Thyroid gland (tissue), 4 donors: ENCODE measurements around the gene PGBD5. TPM values are rescaled to one million over a fixed set of nuclear protein-coding genes. Genes with fewer than 3 reads are reported as not detected.

Experiments
- DNase-seq, 2 donors: peaks; one replicate each; pipeline ENCODE4 v3.0.0-alpha.2; 2019
- H3K27ac ChIP-seq, 3 donors: fragments of 200-600 bp; sonication (generic); 1 replicate in 2 of 3; 2 replicates in 1 of 3; pipeline ENCODE4 v1.5.1; 2016 to 2019; ENCODE audit warnings: mild to moderate bottlenecking in 1 of 3, moderate library complexity in 1 of 3
- H3K27me3 ChIP-seq: fragments of 200-600 bp; sonication (generic); one replicate; pipeline ENCODE4 v1.5.1; 2019
- H3K36me3 ChIP-seq, 2 donors: fragments of 200-600 bp; sonication (generic); one replicate each; pipeline ENCODE4 v1.5.1; 2016 to 2019
- H3K4me1 ChIP-seq, 2 donors: fragments of 200-600 bp; sonication (generic); one replicate each; pipeline ENCODE4 v1.5.1; 2017 to 2019
- H3K4me3 ChIP-seq, 3 donors: fragments of 200-600 bp; sonication (generic); replicated peaks in 1 of 3; 1 replicate in 2 of 3; 2 replicates in 1 of 3; pipeline ENCODE4 v1.5.1; 2016; ENCODE audit warnings: mild to moderate bottlenecking in 1 of 3
- H3K9me3 ChIP-seq: fragments of 200-600 bp; sonication (generic); one replicate; pipeline ENCODE4 v1.5.1; 2017
- CTCF ChIP-seq, 6 experiments: fragments of 200-600 bp in 3 of 6; fragments of 450-650 bp in 3 of 6; sonication (generic) in 3 of 6; IDR thresholded peaks; one replicate each; pipeline ENCODE4 v1.5.1; 2016 to 2019; ENCODE audit warnings: antibody characterized with exemption in 6 of 6, mild to moderate bottlenecking in 2 of 6, inconsistent platforms in 1 of 6, moderate library complexity in 1 of 6
- POLR2A ChIP-seq, 2 donors: fragments of 450-650 bp; IDR thresholded peaks; one replicate each; pipeline ENCODE4 v1.6.1; 2017; ENCODE audit warnings: antibody characterized with exemption in 2 of 2, mild to moderate bottlenecking in 2 of 2, moderate library complexity in 1 of 2
- WGBS, 2 donors: methylation state at CpG; one replicate each; pipeline ENCODE4 v1.1.5; 2017; 5-methylcytosine and 5-hydroxymethylcytosine counted together
- intact Hi-C: fragments of 100-400 bp; cut with DNase I; formaldehyde crosslinking; loops from one replicate; pipeline ENCODE4 v1.15.1; 2023
- total RNA-seq, 4 donors: library from RNA; depleted of rRNA; stranded (reverse); fragments of >200 nt; gene quantifications; one replicate each; pipeline ENCODE4 v1.2.3, GENCODE V29; 2016

PGBD5 gene
- total RNA-seq, 4 donors from 2014 or later: 2.7 to 14.9 (median 6.4) TPM

- Histone ChIP-seq H3K27ac (no peak overlapping the region), H3K4me1 (no peaks in the 10 kb centered on the region), H3K27me3 (no peaks in the 10 kb centered on the region), H3K4me3 (no peak overlapping the region), H3K9me3 (no peaks in the 10 kb centered on the region), H3K36me3 (no peaks in the 10 kb centered on the region)
- intact Hi-C loops: no loop called here
- no peak for DNase-seq
- 93% methylated on average over 9 of the region's 9 CpGs for WGBS, 2 donors
- TF ChIP-seq POLR2A (IDR thresholded peaks at IDR 0.05): no peak
- no peak for TF ChIP-seq CTCF (IDR thresholded peaks at IDR 0.05)
Measured at GRCh38 chr1:230323686-230324085, 102.4 kb downstream of the PGBD5 start.

GRCh38 chr1:230322967-230323547 is 103.1 kb downstream of the PGBD5 start:
- intact Hi-C loops: no loop called here
- 93 to 95% methylated on average over 23 of the region's 23 CpGs for WGBS, 2 donors

GRCh38 chr1:230322421-230322756 is 103.7 kb downstream of the PGBD5 start:
- intact Hi-C loops: no loop called here
- H3K9me3 ChIP-seq: no peaks in the 10 kb centered on the region
- 89 to 95% methylated on average over 15 of the region's 15 CpGs for WGBS, 2 donors
- H3K27ac ChIP-seq: no peak overlapping the region
- no peaks in the 10 kb centered on the region for H3K4me1 ChIP-seq
- no peak overlapping the region for H3K4me3 ChIP-seq
- H3K27me3 ChIP-seq: no peaks in the 10 kb centered on the region
- DNase-seq: no peak
- no peaks in the 10 kb centered on the region for H3K36me3 ChIP-seq
- TF ChIP-seq CTCF (IDR thresholded peaks at IDR 0.05): no peak
- no peak for TF ChIP-seq POLR2A (IDR thresholded peaks at IDR 0.05)

More at GRCh38 chr1:230322967-230323547, 103.1 kb downstream of the PGBD5 start:
- no peak for DNase-seq
- H3K9me3 ChIP-seq: no peaks in the 10 kb centered on the region
- H3K4me1 ChIP-seq: no peaks in the 10 kb centered on the region
- no peak overlapping the region for H3K27ac ChIP-seq
- H3K36me3 ChIP-seq: no peaks in the 10 kb centered on the region
- no peaks in the 10 kb centered on the region for H3K27me3 ChIP-seq
- TF ChIP-seq POLR2A (IDR thresholded peaks at IDR 0.05): no peak
- no peak for TF ChIP-seq CTCF (IDR thresholded peaks at IDR 0.05)
- H3K4me3 ChIP-seq: no peak overlapping the region

GRCh38 chr1:230321741-230322420 is 104.3 kb downstream of the PGBD5 start:
- Histone ChIP-seq H3K27me3 (no peaks in the 10 kb centered on the region), H3K4me3 (no peak overlapping the region), H3K4me1 (no peaks in the 10 kb centered on the region), H3K9me3 (no peaks in the 10 kb centered on the region), H3K36me3 (no peaks in the 10 kb centered on the region), H3K27ac (no peak overlapping the region)
- 86 to 87% methylated on average over 17 to 18 of the region's 18 CpGs for WGBS, 2 donors
- no peak for DNase-seq
- TF ChIP-seq CTCF (IDR thresholded peaks at IDR 0.05) (no peak), POLR2A (IDR thresholded peaks at IDR 0.05) (no peak)
- intact Hi-C loops: no loop called here

GRCh38 chr1:230321341-230321740 is 104.8 kb downstream of the PGBD5 start:
- no peaks in the 10 kb centered on the region for H3K4me1 ChIP-seq
- no peaks in the 10 kb centered on the region for H3K27me3 ChIP-seq
- no peaks in the 10 kb centered on the region for H3K36me3 ChIP-seq
- no peaks in the 10 kb centered on the region for H3K9me3 ChIP-seq
- no peak for TF ChIP-seq CTCF (IDR thresholded peaks at IDR 0.05)
- TF ChIP-seq POLR2A (IDR thresholded peaks at IDR 0.05): no peak
- H3K27ac ChIP-seq: no peak overlapping the region
- no peak overlapping the region for H3K4me3 ChIP-seq
- 88 to 97% methylated on average over 9 of the region's 9 CpGs for WGBS, 2 donors
- intact Hi-C loops: no loop called here
- no peak for DNase-seq
